AG04449 (cell line): ENCODE measurements around the gene KLF1.
"Not testable (repeated sequence)": the region's sequence is repeated elsewhere in the genome, so short reads cannot be mapped to it uniquely, and the experiment has no call there.

Experiments
- CTCF ChIA-PET: fragments of 350-600 bp; formaldehyde crosslinking; extraction: SDS; loops from one replicate; lab custom pipeline; 2021; ENCODE audit warnings: antibody characterized with exemption; lab: Yijun Ruan, JAX
- POLR2A ChIA-PET: fragments of 400-600, 350-600 bp; formaldehyde crosslinking; extraction: SDS; loops from one replicate; lab custom pipeline; 2020; ENCODE audit warnings: antibody characterized with exemption, inconsistent platforms; lab: Yijun Ruan, JAX
- DNase-seq: peaks from one replicate; pipeline ENCODE4 v3.0.0-alpha.2; 2010; ENCODE audit warnings: low read depth, low spot score
- H3K4me3 ChIP-seq: 2 replicates; pipeline ENCODE4 v1.5.1; 2011; ENCODE audit warnings: low read depth, mild to moderate bottlenecking, control low read depth, low read length
- TF ChIP-seq, protein P1 (sequence below): IDR thresholded peaks from one replicate; pipeline ENCODE4 v1.5.1; 2011; ENCODE audit warnings: mild to moderate bottlenecking, moderate library complexity, low read length, control low read depth, inconsistent platforms; ENCODE audit not compliant: insufficient read depth; ENCODE audit errors: missing control alignments

The KLF1 gene

GRCh38 chr19:12930002-12930645, 43.1 kb upstream of the KLF1 start:
- H3K4me3 ChIP-seq = no peak overlapping the region
- CTCF ChIA-PET = interaction anchor here (1.2 to 4.1 kb wide), 2 partner anchors 35 to 164 kb away, joined by 3 to 20 read pairs; no protein-coding TSS in a partner anchor
- DNase-seq = no peak
- TF ChIP-seq, protein P1, sequence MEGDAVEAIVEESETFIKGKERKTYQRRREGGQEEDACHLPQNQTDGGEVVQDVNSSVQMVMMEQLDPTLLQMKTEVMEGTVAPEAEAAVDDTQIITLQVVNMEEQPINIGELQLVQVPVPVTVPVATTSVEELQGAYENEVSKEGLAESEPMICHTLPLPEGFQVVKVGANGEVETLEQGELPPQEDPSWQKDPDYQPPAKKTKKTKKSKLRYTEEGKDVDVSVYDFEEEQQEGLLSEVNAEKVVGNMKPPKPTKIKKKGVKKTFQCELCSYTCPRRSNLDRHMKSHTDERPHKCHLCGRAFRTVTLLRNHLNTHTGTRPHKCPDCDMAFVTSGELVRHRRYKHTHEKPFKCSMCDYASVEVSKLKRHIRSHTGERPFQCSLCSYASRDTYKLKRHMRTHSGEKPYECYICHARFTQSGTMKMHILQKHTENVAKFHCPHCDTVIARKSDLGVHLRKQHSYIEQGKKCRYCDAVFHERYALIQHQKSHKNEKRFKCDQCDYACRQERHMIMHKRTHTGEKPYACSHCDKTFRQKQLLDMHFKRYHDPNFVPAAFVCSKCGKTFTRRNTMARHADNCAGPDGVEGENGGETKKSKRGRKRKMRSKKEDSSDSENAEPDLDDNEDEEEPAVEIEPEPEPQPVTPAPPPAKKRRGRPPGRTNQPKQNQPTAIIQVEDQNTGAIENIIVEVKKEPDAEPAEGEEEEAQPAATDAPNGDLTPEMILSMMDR = no peak
- POLR2A ChIA-PET = no interaction called here

DNA sequence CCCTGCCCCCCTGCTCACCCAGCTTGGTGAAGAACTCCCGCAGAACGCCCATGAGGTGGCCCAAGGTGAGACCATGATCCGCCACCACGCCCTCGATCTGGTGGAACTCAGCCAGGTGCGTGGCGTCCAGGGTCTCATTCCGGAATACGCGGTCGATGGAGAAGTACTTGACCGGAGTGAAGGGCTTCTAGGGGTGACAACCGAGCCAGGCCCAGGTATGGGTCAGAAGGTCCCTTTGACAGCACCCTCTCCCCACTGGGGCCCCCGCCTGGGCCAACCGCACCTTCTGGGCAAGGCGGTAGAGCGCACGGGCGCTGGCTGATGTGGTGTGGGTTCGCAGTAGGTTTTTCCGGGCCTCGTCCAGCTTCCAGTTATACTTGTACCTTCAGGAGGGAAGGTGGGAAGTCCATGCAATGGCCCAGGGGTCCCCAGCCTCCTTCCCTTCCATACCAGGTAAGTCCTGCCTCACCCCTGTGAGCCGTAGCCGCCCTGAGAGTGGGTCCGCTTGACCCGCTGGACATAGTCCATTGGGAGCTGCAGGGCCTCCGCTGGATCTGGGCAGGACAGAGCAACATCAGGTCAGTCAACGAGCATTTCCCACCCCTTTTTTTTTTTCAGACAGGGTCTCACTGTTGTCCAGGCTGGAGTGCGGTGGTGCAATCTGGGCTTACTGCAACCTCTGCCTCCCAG, 37.8 kb upstream of the KLF1 start:
- ChIA-PET CTCF (no interaction called here), POLR2A (no interaction called here)
- no peak for DNase-seq
- no peak overlapping the region for H3K4me3 ChIP-seq
- TF ChIP-seq, protein P1 = no peak

DNA sequence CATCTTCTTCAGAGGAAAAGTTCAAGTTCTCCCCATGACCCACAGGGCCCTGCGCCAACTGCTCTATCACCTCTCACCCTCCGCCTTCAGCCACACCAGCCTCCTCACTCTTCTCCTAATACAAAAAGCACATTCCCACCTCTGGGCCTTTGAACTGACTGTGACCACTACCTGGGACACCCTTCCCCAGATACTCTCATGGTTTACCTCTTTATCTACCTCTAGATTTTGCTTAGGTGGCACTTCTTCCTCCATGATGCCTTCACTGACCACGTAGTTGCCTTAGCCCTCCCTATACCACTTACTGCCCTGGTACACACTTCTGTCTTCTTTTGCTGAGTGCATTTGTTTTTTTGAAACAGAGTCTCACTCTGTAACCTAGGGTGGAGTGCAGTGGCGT, 36.0 kb upstream of the KLF1 start:
- ChIA-PET CTCF (interaction anchor here (1.3 kb wide), 1 partner anchor 9 kb away, joined by 6 read pairs; no protein-coding TSS in a partner anchor), POLR2A (no interaction called here)
- no peak for DNase-seq
- no peak overlapping the region for H3K4me3 ChIP-seq
- TF ChIP-seq, protein P1 = no peak

- ChIA-PET CTCF (interaction anchor here (0.9 to 1.8 kb wide), 3 partner anchors 12 to 160 kb away, joined by 3 to 6 read pairs (median 4); partner anchors contain the start of gene FARSA), POLR2A (interaction anchor here (1.3 kb wide), 1 partner anchor 12 kb away, joined by 5 read pairs; no protein-coding TSS in a partner anchor)
Measured at GRCh38 chr19:12921047-12921446, 34.0 kb upstream of the KLF1 start.

DNA sequence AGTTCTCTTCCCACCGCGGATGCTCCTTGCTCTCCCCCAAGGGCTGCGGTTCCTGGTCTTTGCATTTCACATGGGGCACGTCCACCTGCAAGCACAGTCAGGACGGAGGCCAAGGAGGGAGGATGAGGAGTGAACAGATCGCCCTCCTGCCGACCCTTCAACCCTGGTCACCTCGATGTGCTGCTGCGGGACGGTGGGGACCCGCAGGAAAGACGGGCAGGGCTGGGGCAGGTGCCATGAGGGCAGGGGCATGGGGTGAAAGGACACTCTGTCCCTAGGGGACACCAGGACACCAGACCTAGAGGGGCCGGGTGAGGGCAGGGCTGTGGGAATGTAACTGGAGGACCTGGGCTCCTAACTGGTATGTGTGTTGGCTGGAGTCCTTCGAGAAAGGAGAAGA, 31.3 kb upstream of the KLF1 start:
- CTCF ChIA-PET = no interaction called here
- POLR2A ChIA-PET = no interaction called here
- H3K4me3 ChIP-seq = no peak overlapping the region
- TF ChIP-seq, protein P1 = no peak
- no peak for DNase-seq

More at GRCh38 chr19:12921047-12921446, 34.0 kb upstream of the KLF1 start:
- no peak overlapping the region for H3K4me3 ChIP-seq
- TF ChIP-seq, protein P1 = no peak
- DNase-seq = no peak

- POLR2A ChIA-PET, DNase-seq, H3K4me3 ChIP-seq, CTCF ChIA-PET: not testable (repeated sequence)
Measured at GRCh38 chr19:12915860-12916259, 28.9 kb upstream of the KLF1 start.
